ENCODE data around the gene KLHL25.

DNA sequence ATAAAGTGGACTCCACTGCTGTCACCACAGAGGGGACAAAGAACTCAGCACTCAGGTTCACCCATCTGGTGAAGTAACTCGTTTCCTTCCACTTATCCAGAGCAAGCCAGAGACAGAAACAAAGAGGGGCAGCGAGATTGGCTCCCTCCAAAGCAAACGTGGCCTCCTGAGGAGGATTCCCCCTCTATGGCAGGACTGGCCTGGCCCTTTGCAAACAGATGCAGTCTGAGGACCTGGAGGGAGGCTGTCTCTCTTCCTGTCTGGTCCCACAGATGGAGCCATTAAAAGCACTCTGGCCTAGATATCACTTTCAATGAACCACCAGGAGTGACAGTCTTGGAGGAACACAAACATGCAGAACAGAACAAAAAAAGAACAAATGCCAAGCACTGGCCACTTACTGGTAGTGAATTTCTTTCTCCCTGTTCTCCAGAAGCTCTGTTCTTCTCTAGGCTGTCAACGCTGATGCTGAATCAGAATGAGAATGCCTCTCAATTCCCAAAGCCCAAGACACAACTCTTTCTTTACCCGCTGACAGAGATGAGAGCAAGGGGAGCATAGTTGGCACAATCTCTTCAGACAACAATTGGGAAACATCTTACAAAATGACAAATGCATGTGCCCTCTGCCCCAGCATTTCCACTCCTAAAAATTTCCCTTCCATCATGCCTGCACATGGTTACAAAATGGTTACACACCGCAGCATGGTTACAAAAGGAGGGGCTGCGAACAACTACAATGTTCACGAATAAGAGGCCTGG is 14.3 kb downstream of the KLHL25 start:
- TF ChIP-seq, protein P1, sequence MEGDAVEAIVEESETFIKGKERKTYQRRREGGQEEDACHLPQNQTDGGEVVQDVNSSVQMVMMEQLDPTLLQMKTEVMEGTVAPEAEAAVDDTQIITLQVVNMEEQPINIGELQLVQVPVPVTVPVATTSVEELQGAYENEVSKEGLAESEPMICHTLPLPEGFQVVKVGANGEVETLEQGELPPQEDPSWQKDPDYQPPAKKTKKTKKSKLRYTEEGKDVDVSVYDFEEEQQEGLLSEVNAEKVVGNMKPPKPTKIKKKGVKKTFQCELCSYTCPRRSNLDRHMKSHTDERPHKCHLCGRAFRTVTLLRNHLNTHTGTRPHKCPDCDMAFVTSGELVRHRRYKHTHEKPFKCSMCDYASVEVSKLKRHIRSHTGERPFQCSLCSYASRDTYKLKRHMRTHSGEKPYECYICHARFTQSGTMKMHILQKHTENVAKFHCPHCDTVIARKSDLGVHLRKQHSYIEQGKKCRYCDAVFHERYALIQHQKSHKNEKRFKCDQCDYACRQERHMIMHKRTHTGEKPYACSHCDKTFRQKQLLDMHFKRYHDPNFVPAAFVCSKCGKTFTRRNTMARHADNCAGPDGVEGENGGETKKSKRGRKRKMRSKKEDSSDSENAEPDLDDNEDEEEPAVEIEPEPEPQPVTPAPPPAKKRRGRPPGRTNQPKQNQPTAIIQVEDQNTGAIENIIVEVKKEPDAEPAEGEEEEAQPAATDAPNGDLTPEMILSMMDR (IDR thresholded peaks at IDR 0.05) = no peak
- TF ChIP-seq POLR2A (IDR thresholded peaks at IDR 0.05) = no peak
